Liver (tissue), 1 donor: Measurements from ENCODE around the gene VN1R4.

Experiments
- SP1 ChIP-seq: IDR thresholded peaks from 2 replicates; pipeline ENCODE4 v1.6.1; 2018; ENCODE audit warnings: antibody characterized with exemption, mild to moderate bottlenecking
- TAF1 ChIP-seq: conservative IDR thresholded peaks from 2 replicates; pipeline ENCODE4 v1.6.1; 2016; ENCODE audit warnings: antibody characterized with exemption, mild to moderate bottlenecking
- donor health status: healthy.

- TF ChIP-seq TAF1 (no peak), SP1 (no peak)
Measured at GRCh38 chr19:53308339-53308811, 40.9 kb upstream of the VN1R4 start.
